Nephron (organoid): ENCODE results near the gene ZGPAT.
"Not testable (repeated sequence)": the region's sequence is repeated elsewhere in the genome, so short reads cannot be mapped to it uniquely, and the experiment has no call there.

Source experiments
- H3K27ac Mint-ChIP-seq, 3 experiments: 2 replicates each; pipeline ENCODE4 v1.8.0; 2020; ENCODE audit warnings: mixed read lengths in 3 of 3, mild to moderate bottlenecking in 2 of 3, moderate library complexity in 1 of 3
- H3K27me3 Mint-ChIP-seq: 2 replicates; pipeline ENCODE4 v1.8.0; 2021; ENCODE audit warnings: low read depth, mild to moderate bottlenecking, moderate library complexity, mixed read lengths
- H3K36me3 Mint-ChIP-seq: 2 replicates; pipeline ENCODE4 v1.8.0; 2020; ENCODE audit warnings: low read depth, mixed read lengths
- H3K4me1 Mint-ChIP-seq: 2 replicates; pipeline ENCODE4 v1.8.0; 2020; ENCODE audit warnings: mixed read lengths
- H3K4me3 Mint-ChIP-seq, 3 experiments: 2 replicates each; pipeline ENCODE4 v1.8.0; 2020; ENCODE audit warnings: mild to moderate bottlenecking in 3 of 3, mixed read lengths in 3 of 3, moderate library complexity in 2 of 3
- H3K9me3 Mint-ChIP-seq: 2 replicates; pipeline ENCODE4 v1.8.0; 2020; ENCODE audit warnings: mixed read lengths
- CTCF ChIP-seq, 3 experiments: fragments of 200-600 bp; sonication (generic); IDR thresholded peaks; one replicate each; pipeline ENCODE4 v1.5.0; 2021; ENCODE audit warnings: antibody characterized with exemption in 3 of 3; ENCODE audit not compliant: unreplicated experiment in 3 of 3

ZGPAT gene

GRCh38 chr20:63665708-63666107, 42.1 kb upstream of the ZGPAT start:
- H3K4me1 Mint-ChIP-seq = no peaks in the 10 kb centered on the region
- H3K27ac Mint-ChIP-seq = no peak overlapping the region
- no peak overlapping the region for H3K4me3 Mint-ChIP-seq
- H3K9me3 Mint-ChIP-seq = no peaks in the 10 kb centered on the region
- H3K27me3 Mint-ChIP-seq = no peaks in the 10 kb centered on the region
- peaks cover 36% of the 10 kb centered on the region for H3K36me3 Mint-ChIP-seq
- TF ChIP-seq CTCF (IDR thresholded peaks at IDR 0.05; ENCODE audit: unreplicated experiment in 3 of 3) = no peak

GRCh38 chr20:63667858-63668257, 40.0 kb upstream of the ZGPAT start:
- Mint-ChIP-seq H3K4me3 (no peak overlapping the region), H3K36me3 (peaks cover 33% of the 10 kb centered on the region), H3K4me1 (no peaks in the 10 kb centered on the region), H3K27me3 (no peaks in the 10 kb centered on the region), H3K27ac (no peak overlapping the region), H3K9me3 (no peaks in the 10 kb centered on the region)
- no peak for TF ChIP-seq CTCF (IDR thresholded peaks at IDR 0.05; ENCODE audit: unreplicated experiment in 3 of 3)

- Mint-ChIP-seq H3K27me3 (no peaks in the 10 kb centered on the region), H3K27ac (no peak overlapping the region), H3K4me1 (no peaks in the 10 kb centered on the region), H3K9me3 (no peaks in the 10 kb centered on the region), H3K36me3 (peaks cover 33% of the 10 kb centered on the region), H3K4me3 (no peak overlapping the region)
- TF ChIP-seq CTCF (IDR thresholded peaks at IDR 0.05; ENCODE audit: unreplicated experiment in 3 of 3) = no peak
Observed at GRCh38 chr20:63668351-63668750, 39.5 kb upstream of the ZGPAT start.

- H3K4me3 Mint-ChIP-seq, H3K4me1 Mint-ChIP-seq, H3K9me3 Mint-ChIP-seq, H3K27ac Mint-ChIP-seq, H3K27me3 Mint-ChIP-seq: not testable (repeated sequence)
- H3K36me3 Mint-ChIP-seq = peaks cover 41% of the 10 kb centered on the region
Observed at GRCh38 chr20:63671695-63672094, 36.1 kb upstream of the ZGPAT start.

- no peak overlapping the region for H3K27ac Mint-ChIP-seq
- no peak for TF ChIP-seq CTCF (IDR thresholded peaks at IDR 0.05; ENCODE audit: unreplicated experiment in 3 of 3)
- H3K4me3 Mint-ChIP-seq = no peak overlapping the region
- H3K36me3 Mint-ChIP-seq = peaks cover 38% of the 10 kb centered on the region
- no peaks in the 10 kb centered on the region for H3K9me3 Mint-ChIP-seq
- H3K27me3 Mint-ChIP-seq = no peaks in the 10 kb centered on the region
- no peaks in the 10 kb centered on the region for H3K4me1 Mint-ChIP-seq
Observed at GRCh38 chr20:63672666-63673065, 35.2 kb upstream of the ZGPAT start.

GRCh38 chr20:63673951-63674350, 33.9 kb upstream of the ZGPAT start:
- H3K4me3 Mint-ChIP-seq = no peak overlapping the region
- H3K9me3 Mint-ChIP-seq = no peaks in the 10 kb centered on the region
- no peak for TF ChIP-seq CTCF (IDR thresholded peaks at IDR 0.05; ENCODE audit: unreplicated experiment in 3 of 3)
- no peaks in the 10 kb centered on the region for H3K4me1 Mint-ChIP-seq
- no peak overlapping the region for H3K27ac Mint-ChIP-seq
- H3K27me3 Mint-ChIP-seq = no peaks in the 10 kb centered on the region
- peaks cover 38% of the 10 kb centered on the region for H3K36me3 Mint-ChIP-seq
